HG03175 (cell line): ENCODE results near the gene METTL27.
"Not testable (repeated sequence)": the region's sequence is repeated elsewhere in the genome, so short reads cannot be mapped to it uniquely, and the experiment has no call there.

Source experiments
- ATAC-seq: cut with Tn5 transposase; IDR thresholded peaks from one replicate; pipeline ENCODE4 v1.9.1; 2021; ENCODE audit warnings: mild to moderate bottlenecking, moderate library complexity; ENCODE audit not compliant: unreplicated experiment

The METTL27 gene, protein sequence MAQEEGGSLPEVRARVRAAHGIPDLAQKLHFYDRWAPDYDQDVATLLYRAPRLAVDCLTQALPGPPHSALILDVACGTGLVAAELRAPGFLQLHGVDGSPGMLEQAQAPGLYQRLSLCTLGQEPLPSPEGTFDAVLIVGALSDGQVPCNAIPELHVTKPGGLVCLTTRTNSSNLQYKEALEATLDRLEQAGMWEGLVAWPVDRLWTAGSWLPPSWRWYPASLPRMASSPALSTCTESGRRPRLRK

DNA sequence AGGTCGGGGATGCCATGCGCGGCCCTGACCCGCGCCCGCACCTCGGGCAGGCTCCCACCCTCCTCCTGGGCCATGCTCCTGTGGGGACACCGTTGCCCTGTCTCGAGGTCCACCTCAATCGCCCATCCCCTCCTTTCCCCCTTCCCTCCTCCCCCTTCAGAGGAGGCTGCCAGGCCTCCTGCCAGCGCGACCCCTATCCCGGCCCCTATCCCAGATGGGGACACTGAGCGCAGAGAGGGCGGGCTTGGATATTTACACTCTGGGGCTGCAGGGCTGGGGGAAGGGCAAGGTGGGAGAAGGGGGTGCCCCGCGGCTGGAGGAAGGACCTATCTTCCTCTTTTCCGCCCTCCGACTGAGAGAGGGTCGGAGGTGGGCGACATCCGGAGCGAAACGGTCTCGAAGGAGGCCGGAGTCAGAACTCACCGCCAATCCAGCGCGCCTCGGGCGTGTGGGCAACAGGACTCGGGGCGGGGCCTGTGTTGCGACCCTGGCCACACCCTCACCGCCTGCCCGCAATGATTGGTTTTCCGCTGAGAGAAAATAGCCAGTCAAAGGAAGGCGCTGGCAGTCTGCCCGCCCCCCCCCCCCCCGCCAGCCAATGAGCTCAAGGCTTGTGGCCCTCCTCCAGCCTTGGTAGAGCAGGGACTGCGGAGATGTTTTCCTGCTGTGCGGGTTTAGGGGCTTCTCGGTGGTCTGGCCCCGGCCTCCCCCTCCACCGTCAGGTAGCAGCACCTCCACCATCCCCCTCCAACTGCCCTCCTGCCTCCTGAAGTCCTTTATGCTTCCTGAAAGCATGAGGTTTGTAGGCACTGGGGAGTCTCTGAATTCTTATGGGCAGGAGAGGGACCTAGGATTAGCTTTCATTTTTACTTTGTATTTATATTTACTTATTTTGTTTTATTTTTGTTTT, at the start of gene METTL27:
TSS of gene METTL27 (minus strand) at position 450 of the 910 bp plus-strand sequence. CDS start at position 74, 376 bp downstream.
- peak; percentile 96 for ATAC-seq

DNA sequence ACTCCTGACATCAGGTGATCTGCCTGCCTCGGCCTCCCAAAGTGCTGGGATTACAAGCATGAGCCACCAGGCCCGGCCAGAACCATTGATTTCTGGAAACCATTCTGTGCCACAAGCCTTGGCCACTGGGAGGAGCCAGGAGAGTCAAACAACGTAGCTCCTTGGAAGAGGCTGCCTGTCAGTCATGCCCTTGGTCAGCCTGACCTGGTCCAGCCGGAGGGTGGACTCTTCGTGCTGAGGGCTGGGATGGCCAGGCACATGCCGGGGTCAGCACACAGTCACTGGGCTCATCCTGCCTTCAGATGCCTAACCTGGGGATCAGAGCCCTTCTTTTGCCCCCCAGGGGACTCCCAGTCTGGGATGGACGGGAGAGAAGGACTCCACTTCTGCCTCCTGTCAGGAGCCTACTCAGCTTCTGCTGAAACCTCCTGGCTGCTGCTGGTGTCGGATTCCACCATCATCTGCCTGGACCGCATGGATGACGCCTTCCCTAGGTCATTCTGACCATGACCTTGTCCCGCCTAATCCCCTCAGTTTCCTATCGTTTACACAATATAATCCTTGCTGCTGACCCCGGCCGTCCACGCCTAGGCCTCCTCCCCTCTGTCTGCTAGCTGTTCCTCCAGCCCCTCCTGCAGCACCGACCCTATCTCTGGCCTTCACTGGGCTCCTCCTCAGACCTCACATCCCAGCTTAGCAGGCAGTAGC, 49.0 kb upstream of the METTL27 start:
- ATAC-seq: no peak

DNA sequence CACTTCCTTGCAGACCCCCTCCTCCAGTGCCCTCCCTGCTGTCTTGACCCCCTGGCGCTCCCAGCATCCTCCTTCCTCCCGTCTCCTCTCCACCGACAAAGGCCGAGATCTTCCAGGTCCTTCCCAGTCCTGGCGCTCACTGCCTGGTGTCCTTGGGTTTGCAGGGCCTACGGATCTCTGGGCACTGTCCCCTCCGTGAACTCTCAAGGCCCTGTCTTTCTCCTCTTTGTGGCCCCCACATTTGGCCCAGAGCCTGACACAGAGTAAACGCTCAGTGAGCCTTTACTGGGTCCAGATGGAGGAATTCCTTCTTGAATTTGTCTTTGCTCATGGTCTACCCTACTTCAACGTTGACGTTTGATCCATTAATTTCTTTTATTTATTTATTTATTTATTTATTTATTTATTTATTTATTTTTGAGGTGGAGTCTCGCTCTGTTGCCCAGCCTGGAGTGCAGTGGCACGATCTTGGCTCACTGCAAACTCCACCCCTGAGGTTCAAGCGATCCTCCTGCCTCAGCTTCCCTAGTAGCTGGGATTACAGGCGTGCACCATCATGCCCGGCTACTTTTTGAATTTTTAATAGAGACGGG, 48.3 kb upstream of the METTL27 start:
- ATAC-seq: no peak

DNA sequence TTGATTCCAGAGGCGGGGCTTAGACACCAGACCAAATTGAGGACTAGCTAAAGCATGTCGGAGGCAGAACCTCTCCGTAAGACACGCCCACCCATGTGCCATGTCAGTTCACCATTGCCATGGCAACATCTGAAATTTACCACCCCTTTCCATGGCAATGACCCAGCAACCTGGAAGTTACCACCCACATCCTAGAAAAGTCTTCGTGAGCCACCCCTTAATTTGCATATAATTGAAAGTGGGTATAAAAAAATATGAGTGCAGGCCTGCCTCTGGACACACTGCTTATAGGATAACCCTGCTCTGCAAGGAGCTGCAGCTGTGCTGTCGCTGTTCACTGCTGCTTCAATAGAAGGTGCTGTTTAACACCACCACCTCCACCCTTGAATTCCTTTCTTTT, 46.6 kb upstream of the METTL27 start:
- no peak for ATAC-seq

DNA sequence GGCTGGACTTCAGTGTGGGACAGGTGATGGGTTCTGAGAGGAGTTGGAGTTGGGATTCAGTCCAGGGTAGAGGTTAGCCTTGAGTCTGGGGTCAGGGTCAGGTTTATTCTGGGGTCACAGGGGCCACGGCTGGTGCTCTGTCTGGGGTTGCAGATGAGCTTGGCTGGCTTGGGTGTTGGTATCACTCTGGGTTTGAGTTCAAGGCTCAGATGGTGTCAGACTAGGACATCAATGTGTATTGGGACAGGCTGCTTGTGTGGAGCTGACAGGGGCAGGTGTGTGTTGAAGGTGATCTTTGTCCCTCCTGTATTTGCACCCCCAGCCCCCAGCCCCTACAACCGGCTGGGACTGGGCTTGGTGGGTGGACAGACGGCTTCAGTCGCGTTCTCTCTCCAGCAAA, 45.4 kb upstream of the METTL27 start:
- ATAC-seq: no peak

DNA sequence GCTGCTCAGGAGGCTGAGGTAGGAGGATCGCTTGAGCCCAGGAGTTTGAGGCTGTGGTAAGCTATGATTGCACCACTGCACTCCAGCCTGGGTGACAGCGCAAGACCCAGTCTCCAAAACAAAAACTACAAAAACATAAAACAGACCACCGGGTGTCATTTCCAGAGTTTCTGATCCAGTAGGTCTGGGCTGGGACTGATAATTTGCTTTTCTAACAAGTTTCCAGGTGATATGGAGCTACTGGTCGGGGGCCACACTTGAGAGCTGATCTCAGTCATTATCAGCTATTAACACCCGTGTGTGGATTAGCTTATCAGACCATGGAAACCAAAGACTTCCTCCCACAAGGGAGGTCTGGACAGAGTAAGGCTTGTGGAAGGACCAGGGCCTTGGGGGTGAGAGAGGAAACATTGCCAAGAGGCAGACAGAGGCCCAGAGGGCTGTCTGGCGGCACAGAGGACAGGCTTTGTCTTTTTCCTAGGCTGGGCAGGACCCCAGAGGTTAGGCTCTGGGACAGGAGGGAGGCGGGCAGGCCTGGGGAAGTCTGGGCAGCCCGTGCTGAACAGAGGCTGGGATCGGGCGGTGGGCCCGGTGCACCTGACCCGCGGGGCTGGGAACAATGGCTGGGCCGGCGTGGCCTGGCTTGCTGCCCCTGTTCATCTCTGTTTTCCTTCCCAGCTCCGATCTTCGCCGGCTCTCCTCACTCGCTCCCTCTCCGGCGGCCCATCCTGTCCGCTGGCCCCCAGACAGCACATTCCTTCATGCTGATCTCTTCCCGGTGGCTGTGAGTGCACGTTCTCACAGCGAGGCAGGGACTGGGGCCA, 43.9 kb upstream of the METTL27 start:
- ATAC-seq: no peak

DNA sequence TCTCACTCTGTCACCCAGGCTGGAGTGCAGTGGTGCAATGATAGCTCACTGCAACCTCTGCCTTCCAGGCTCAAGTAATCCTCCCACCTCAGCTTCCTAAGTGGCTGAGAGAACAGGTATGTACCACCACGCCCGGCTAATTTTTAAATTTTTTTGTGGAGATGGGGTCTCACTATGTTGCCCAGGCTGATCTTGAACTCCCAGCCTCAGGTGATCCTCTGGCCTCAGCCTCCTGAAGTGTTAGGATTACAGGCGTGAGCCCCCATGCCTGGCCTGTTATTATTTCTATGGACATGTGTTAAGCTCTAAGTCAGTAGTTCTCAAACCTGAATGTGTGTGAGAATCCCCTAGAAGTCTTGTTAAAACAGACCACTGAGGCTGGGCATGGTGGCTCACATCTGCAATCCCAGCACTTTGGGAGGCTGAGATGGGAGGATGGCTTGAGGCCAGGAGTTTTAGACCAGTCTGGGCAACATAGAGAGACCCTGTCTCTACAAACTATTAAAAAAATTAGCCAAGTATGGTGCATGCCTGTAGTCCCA, 43.2 kb upstream of the METTL27 start:
- ATAC-seq: no peak

DNA sequence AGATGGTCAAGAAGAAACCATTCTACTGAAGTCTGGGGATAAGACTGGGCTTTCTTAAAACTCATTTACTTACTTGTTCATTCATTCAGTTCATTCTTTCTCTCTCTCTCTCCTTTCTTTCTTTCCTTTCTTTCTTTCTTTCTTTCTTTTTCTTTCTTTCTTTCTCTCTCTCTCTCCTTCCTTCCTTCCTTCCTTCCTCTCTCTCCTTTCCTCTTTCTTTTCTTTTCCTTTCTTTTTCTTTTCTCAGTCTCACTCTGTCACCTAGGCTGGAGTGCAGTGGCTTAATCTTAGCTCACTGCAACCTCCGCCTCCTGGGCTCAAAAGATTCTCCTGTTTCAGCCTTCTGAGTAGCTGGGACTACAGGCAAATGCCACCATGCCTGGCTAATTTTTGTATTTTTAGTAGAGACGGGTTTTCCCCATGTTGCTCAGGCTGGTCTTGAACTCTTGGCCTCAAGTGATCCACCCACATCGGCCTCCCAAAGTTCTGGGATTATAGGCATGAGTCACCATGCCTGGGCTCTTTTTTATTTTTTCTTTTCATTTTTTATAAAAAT, 42.6 kb upstream of the METTL27 start:
- ATAC-seq: not testable (repeated sequence)

DNA sequence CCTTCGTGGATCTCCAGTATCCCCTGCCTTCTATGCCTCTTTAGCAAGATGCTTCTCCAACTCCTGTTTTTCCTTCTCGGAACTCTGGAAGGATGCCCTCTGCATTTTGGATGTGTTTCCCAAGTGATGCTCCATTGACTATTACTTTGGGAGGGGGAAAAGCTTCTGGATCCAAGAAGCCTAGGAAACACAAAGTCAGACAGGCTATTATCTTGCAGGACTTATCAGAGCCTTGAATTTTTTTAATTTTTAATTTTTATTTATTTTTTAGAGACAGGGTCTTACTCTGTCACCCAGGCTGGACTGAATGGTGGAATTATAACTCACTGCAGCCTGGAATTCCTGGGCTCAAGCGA, 39.7 kb upstream of the METTL27 start:
- ATAC-seq: no peak

DNA sequence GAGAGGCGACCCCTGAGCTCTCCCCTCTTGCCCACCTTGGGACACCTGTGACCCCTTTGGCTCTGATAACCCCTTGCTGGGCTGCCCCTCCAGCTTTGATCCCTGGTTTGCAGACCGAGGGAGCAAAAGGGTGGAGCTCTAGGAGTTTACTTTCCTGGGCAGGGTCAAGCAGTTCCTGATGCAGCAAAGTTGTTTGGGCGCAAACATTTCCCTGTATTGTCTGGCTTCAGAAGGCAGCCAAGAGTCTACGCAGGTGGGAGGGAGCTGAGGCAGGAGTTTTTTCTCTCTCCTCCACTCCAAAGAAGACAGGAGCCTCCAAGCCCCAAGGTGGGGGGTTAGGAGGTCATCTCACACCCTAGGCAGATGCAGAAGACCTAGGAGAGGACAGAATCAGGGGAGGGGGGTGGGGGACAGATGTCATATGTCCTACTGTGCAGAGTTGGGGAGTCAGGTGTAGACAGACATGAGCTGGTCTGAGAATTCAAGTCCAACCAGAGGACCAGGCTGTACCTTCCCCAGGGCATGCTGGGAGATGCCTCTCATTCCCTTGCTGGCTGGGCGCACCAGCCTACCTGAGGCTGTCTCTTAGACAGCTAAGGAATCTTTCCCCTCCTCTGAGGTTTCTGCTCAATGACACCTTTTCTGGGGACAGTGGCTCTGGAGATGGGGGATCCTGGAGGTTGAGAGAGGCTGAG, 39.2 kb upstream of the METTL27 start:
- ATAC-seq: no peak

DNA sequence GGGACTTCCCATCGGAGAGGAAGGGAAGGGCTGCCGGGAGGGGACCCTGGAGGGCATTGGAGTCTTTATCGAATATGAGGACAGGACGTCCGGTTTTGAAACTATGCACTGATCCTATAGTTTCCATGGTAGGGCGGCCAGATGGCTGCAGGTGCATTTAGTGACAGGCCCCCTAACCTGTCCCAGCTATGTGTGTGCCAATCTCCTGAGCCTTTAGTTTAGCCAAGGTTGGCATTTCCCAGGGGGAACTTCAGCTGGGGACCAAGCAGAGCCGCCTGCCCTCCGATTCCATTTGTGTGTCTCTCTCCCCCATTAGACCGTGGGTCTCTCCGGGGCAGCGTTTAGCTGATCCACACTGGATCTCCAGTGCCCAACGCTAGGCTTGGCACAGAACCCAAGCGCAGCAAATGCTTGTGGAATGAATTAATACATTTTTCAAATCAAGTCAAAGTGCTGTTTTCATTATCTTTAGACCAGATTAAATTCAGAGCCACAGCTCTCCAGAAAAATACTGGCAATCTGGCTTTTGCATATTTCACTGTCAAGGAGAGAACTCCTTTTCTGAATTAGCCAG, 38.5 kb upstream of the METTL27 start:
- ATAC-seq: no peak

DNA sequence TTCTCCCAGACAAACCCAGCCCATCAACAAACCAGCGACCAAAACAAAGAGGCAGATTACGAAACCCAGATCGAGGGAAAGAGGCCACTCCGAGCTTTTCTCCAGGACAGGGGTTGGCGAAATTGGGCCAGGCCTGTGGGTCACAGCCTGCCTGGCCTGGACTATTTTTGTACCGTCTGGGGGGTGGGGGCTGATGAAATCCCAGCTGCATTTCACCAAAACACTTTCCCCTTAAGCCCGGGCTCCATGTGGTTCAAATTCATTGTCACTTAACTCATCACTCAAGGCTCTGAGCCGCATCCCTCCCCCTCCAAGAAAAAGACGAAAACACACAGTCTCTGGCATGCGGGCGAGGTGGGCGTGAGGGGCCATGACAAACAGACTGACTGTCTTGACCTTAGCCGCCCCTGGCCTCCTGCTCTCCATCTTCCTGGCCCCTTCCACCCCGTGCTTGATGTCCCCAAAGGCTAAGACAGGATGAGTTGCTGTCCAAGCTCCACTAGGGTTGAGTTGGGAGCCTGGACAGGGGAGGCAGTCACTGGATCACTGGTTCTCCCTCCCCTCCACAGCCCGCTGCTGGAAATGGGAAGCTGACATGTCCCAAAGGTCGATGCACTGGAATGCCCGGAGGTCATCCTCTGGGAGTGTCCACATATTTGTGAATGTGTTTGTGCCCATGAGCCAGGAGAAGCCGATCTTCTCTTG, 37.8 kb upstream of the METTL27 start:
- ATAC-seq: no peak

DNA sequence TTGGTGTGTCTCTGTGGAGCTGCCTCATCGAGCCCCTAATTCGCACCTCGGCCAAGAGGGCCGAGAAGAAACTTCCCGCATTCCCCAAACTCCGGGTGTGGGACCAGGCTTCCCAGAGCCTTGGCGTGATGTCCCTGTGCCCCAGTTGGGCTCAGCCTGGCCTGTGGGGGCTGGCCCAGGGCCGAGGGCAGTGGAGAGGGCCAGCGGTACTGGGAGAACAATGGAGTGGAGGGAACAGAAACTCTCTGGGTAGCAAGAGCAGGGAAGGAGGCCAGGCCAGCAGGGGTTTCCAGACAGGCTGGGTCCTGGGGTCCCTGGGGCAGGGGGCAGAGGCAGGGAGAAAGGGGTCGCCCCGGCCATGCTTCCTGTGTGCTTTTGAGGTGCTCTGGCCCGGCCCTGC, 34.7 kb upstream of the METTL27 start:
- ATAC-seq: no peak

DNA sequence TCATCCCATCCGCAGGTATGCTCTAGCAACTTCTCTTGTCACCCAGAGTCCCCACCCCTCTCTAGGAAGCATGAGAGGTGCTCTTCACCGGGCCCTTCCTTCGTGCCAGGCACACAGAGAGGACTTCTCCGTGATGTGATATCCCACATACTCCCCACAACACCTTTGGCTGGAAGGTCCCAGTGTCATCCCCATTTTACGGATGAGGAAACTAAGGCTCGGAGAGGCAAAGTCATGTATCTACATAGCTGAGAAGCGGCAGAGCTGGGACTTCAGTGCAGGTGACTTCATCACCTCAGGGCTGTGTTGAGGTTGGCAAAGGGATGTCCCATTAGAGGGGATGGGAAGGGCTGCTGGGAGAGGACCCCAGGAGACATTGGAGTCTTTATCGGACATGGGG, 34.0 kb upstream of the METTL27 start:
- no peak for ATAC-seq

DNA sequence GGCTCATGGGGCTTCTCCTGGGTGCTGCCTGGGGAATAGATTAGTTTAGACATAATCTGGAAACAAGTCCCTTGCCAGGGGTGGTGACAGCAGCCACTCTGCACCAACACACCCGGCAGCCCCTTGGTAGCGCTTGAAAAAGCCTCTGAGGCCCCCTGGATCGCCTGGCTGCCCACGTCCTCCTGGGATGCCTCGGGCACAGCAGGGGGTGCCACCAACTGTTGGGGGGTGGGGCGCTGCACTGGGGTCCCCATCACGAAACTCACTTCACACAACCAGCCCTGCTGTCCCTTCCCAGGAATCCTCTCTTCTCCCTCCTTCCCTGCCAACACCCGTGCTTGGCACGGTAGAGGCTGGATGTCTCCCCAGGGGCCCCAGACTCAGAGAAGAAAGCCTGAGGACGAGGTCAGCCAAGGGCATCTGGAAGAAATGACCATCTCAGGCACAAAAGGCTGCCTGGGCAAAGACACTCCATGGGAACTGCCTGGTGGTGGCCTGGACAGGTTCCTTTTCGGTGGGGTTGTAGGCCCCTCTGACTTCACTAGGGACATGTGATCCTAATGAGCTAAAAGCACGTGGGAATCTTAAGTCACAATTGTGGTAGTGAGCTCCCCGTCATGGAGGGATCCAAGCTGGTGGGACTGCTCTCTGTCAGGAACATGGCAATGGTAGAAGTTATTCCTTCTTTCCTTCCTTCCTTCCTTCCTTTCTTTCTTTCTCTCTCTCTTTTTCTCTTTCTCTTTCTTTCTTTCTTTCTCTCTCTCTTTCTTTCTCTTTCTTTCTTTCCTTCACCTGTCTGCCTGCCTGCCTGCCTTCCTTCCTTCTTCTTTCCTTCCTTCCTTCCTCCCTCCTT, 30.0 kb upstream of the METTL27 start:
- ATAC-seq: no peak

DNA sequence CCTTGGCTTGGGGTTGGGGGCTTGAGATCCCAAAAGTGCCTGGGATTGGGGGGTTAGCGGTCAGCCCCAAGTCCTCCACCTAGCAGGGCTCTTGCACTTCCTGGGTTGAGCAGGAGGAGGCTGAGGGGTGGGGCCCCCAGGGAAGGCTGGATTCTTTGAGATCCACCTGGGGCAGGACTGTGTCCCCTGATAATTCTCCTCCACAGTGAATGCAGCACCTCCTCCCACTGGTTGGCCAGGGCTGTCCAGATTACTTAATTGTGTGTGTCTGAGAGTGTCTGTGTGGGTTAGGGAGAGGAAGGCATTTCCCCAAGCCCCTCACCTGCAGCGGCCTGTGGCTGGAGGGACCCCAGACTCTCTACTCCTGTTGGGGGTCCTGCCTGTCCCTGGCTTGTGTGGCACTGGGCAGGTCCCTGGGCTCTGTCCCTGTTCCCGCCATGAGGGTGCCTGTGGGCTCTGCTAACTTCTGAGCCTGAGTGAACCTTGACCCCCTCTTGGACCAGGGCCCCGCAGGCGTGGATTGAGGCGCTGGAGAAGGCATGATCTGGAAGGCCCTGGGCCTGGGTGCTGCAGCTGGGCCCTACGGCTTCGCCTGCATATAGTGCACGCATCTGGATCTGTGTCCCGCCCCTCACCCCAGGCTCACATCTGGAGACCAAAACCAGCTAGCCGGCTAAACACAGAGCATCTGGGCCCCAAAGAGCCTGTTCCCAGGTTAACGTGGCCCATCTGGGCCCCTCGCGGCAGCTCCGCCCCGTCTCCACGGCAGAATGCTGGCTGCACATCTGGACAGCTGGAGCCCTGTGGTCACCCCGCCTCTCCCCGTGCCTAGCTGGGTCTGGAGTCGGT, 29.1 kb upstream of the METTL27 start:
- no peak for ATAC-seq
